Osteocyte (in vitro differentiated cells): ENCODE measurements around the gene CTNNBL1. TPM values are rescaled to one million over a fixed set of nuclear protein-coding genes. Genes with fewer than 3 reads are reported as not detected.

Experiments used
- DNase-seq: peaks from one replicate; pipeline ENCODE4 v3.0.0; 2021; ENCODE audit warnings: mixed read lengths; ENCODE audit not compliant: unreplicated experiment; ENCODE audit errors: extremely low spot score
- H3K27ac Mint-ChIP-seq: one replicate; pipeline ENCODE4 v1.8.0; 2021; ENCODE audit warnings: mild to moderate bottlenecking, mixed read lengths; ENCODE audit not compliant: unreplicated experiment
- H3K27me3 Mint-ChIP-seq: one replicate; pipeline ENCODE4 v1.8.0; 2021; ENCODE audit warnings: mixed read lengths; ENCODE audit not compliant: unreplicated experiment
- H3K36me3 Mint-ChIP-seq: one replicate; pipeline ENCODE4 v1.8.0; 2021; ENCODE audit warnings: mixed read lengths; ENCODE audit not compliant: unreplicated experiment
- H3K4me1 Mint-ChIP-seq: one replicate; pipeline ENCODE4 v1.8.0; 2021; ENCODE audit warnings: mixed read lengths; ENCODE audit not compliant: unreplicated experiment
- H3K4me3 Mint-ChIP-seq: one replicate; pipeline ENCODE4 v1.8.0; 2021; ENCODE audit warnings: mild to moderate bottlenecking, moderate library complexity, mixed read lengths; ENCODE audit not compliant: unreplicated experiment
- H3K9me3 Mint-ChIP-seq: one replicate; pipeline ENCODE4 v1.8.0; 2021; ENCODE audit warnings: mixed read lengths; ENCODE audit not compliant: unreplicated experiment
- total RNA-seq: library from RNA; stranded (reverse); gene quantifications from 2 replicates; pipeline ENCODE4 v1.2.1, GENCODE V29; 2021
- TF ChIP-seq, protein P1 (sequence below): fragments of 200-600 bp; sonication (generic); IDR thresholded peaks from 2 replicates; pipeline ENCODE4 v1.5.0; 2021; ENCODE audit warnings: antibody characterized with exemption, mild to moderate bottlenecking, moderate library complexity

Gene CTNNBL1
- total RNA-seq, 1 donor from 2014 or later, result 43.4 TPM

DNA sequence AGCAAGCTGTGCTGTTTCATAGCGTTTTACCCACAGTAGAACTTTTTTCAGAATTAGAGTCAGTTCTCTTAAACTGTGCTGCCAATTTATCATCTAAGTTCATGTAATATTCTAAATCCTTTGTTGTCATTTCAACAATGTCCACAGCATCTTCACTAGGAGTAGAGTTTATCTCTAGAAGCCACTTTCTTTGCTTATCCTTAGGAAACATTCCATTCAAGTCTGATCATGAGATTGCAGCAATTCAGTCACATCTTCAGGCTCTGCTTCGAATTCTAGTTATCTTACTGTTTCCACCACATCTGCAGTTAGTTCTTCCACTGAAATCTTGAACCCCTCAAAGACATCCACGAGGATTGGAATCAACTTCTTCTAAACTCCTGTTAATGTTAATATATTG is 12.5 kb downstream of the CTNNBL1 start:
- DNase-seq, result no peak
- peaks cover 15% of the 10 kb centered on the region for H3K9me3 Mint-ChIP-seq
- H3K4me1 Mint-ChIP-seq, result no peaks in the 10 kb centered on the region
- H3K27ac Mint-ChIP-seq, result no peak overlapping the region
- H3K4me3 Mint-ChIP-seq, result no peak overlapping the region
- TF ChIP-seq, protein P1, sequence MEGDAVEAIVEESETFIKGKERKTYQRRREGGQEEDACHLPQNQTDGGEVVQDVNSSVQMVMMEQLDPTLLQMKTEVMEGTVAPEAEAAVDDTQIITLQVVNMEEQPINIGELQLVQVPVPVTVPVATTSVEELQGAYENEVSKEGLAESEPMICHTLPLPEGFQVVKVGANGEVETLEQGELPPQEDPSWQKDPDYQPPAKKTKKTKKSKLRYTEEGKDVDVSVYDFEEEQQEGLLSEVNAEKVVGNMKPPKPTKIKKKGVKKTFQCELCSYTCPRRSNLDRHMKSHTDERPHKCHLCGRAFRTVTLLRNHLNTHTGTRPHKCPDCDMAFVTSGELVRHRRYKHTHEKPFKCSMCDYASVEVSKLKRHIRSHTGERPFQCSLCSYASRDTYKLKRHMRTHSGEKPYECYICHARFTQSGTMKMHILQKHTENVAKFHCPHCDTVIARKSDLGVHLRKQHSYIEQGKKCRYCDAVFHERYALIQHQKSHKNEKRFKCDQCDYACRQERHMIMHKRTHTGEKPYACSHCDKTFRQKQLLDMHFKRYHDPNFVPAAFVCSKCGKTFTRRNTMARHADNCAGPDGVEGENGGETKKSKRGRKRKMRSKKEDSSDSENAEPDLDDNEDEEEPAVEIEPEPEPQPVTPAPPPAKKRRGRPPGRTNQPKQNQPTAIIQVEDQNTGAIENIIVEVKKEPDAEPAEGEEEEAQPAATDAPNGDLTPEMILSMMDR, result no peak
- no peaks in the 10 kb centered on the region for H3K27me3 Mint-ChIP-seq
- peaks cover 12% of the 10 kb centered on the region for H3K36me3 Mint-ChIP-seq

GRCh38 chr20:37711001-37711400 is 17.2 kb downstream of the CTNNBL1 start:
- no peak for DNase-seq
- H3K4me1 Mint-ChIP-seq, result peaks cover 3% of the 10 kb centered on the region
- no peak overlapping the region for H3K27ac Mint-ChIP-seq
- TF ChIP-seq, protein P1, result no peak
- no peak overlapping the region for H3K4me3 Mint-ChIP-seq
- peaks cover 15% of the 10 kb centered on the region for H3K9me3 Mint-ChIP-seq
- H3K27me3 Mint-ChIP-seq, result no peaks in the 10 kb centered on the region
- peaks cover 15% of the 10 kb centered on the region for H3K36me3 Mint-ChIP-seq

- Mint-ChIP-seq H3K36me3 (peaks cover 9% of the 10 kb centered on the region), H3K4me3 (no peak overlapping the region), H3K27ac (no peak overlapping the region), H3K9me3 (peaks cover 5% of the 10 kb centered on the region), H3K27me3 (no peaks in the 10 kb centered on the region), H3K4me1 (peaks cover 3% of the 10 kb centered on the region)
- TF ChIP-seq, protein P1, result no peak
- no peak for DNase-seq
Measured at GRCh38 chr20:37711994-37712964, 18.4 kb downstream of the CTNNBL1 start.

DNA sequence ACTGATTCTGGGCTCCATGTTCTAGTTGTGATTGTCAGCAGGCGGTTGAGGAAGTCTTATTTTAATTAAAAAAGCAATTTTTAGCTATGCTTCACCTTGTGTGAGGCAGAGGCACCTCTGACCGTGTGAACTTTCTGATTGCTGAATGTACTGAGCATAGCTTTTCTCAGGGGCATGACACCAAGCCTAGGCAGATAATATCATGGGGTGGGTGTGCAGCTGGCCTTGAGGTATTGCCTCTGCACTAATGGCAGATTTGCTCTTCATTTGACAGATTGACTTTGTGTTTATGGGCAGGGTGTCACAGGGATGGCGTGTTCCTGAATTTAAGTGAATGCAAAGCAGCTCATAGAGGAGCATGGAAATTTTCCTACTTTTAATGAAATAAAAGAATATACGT is 19.6 kb downstream of the CTNNBL1 start:
- H3K27me3 Mint-ChIP-seq, result no peaks in the 10 kb centered on the region
- H3K36me3 Mint-ChIP-seq, result peaks cover 3% of the 10 kb centered on the region
- H3K9me3 Mint-ChIP-seq, result no peaks in the 10 kb centered on the region
- H3K4me3 Mint-ChIP-seq, result no peak overlapping the region
- peaks cover 3% of the 10 kb centered on the region for H3K4me1 Mint-ChIP-seq
- H3K27ac Mint-ChIP-seq, result no peak overlapping the region
- TF ChIP-seq, protein P1, result no peak
- DNase-seq, result no peak

DNA sequence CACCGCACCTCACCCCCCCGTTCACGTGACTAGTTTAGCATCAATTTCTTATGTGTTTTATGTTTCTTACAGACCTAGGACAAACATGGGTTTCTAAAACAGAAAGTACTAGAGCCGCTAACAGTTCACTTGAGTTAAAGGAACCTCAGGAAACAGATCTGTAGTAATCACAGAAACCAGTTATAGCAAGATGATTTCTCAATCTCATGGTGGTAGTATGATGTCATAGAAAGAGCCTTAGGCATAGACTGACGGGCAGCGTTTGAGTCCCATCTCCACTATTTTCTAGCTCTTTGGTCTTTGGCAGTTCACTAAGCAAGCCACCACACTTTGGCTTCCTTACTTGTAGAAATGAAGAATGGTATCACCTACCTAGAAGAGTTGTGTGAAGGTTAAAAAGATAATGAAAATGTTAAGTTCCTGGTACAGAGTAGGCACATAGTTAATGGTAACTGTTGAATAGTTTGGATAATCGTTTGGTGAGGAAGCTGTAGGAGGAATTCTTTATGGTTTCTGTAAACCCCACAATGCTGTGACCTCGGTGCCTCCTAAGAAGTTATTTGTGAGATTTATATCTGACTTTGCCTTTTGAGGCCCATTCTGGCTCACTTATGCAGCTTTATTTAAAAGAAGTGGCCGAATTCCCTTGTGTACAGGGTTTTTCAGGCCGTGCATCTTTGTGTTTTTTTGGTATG is 21.3 kb downstream of the CTNNBL1 start:
- H3K4me1 Mint-ChIP-seq, result peaks cover 3% of the 10 kb centered on the region
- H3K4me3 Mint-ChIP-seq, result no peak overlapping the region
- no peaks in the 10 kb centered on the region for H3K27me3 Mint-ChIP-seq
- H3K9me3 Mint-ChIP-seq, result no peaks in the 10 kb centered on the region
- TF ChIP-seq, protein P1, result no peak
- H3K27ac Mint-ChIP-seq, result no peak overlapping the region
- DNase-seq, result no peak
- peaks cover 3% of the 10 kb centered on the region for H3K36me3 Mint-ChIP-seq
